ENCODE results near the gene CDRT15.
"Not testable (repeated sequence)": the region's sequence is repeated elsewhere in the genome, so short reads cannot be mapped to it uniquely, and the experiment has no call there.

CDRT15 gene
- 0 to 0.33 (median 0) reads per million in 17 experiments for total RNA-seq

GRCh38 chr17:14236762-14237161 lies at the start of gene CDRT15:
CDRT15 (minus strand) TSS chr17:14236862; CDS start chr17:14236833, 29 bp downstream.
- DNase-seq = not testable (repeated sequence)

- no peak for DNase-seq
Measured at GRCh38 chr17:14282726-14283125, 46.1 kb upstream of the CDRT15 start.

GRCh38 chr17:14281530-14281929 lies 44.9 kb upstream of the CDRT15 start:
- no peak for DNase-seq

- DNase-seq = no peak
Measured at GRCh38 chr17:14276535-14277250, 40.0 kb upstream of the CDRT15 start.

- no peak for DNase-seq
Measured at GRCh38 chr17:14270508-14270907, 33.8 kb upstream of the CDRT15 start.

- DNase-seq = no peak
Measured at GRCh38 chr17:14269473-14269872, 32.8 kb upstream of the CDRT15 start.

- DNase-seq = peak in 1 of 4 experiments; percentile 6
Measured at GRCh38 chr17:14268264-14268663, 31.6 kb upstream of the CDRT15 start.

GRCh38 chr17:14261406-14261805 lies 24.7 kb upstream of the CDRT15 start:
- no peak for DNase-seq

- no peak for DNase-seq
Measured at GRCh38 chr17:14245629-14246028, 9.0 kb upstream of the CDRT15 start.

- no peak for DNase-seq
Measured at GRCh38 chr17:14245002-14245401, 8.3 kb upstream of the CDRT15 start.

- not testable (repeated sequence) for DNase-seq
Measured at GRCh38 chr17:14239271-14239670, 2.6 kb upstream of the CDRT15 start.

GRCh38 chr17:14236032-14236431 lies 630 bp downstream of the CDRT15 start:
- DNase-seq = not testable (repeated sequence)

GRCh38 chr17:14235047-14235446 lies 1.6 kb downstream of the CDRT15 start:
- not testable (repeated sequence) for DNase-seq

- DNase-seq = not testable (repeated sequence)
Measured at GRCh38 chr17:14231187-14231586, 5.5 kb downstream of the CDRT15 start.

GRCh38 chr17:14228903-14229302 lies 7.8 kb downstream of the CDRT15 start:
- DNase-seq = no peak

- no peak for DNase-seq
Measured at GRCh38 chr17:14227052-14227451, 9.6 kb downstream of the CDRT15 start.

- DNase-seq = no peak
Measured at GRCh38 chr17:14225254-14225980, 11.2 kb downstream of the CDRT15 start.

GRCh38 chr17:14222611-14223010 lies 14.1 kb downstream of the CDRT15 start:
- DNase-seq = no peak

GRCh38 chr17:14214271-14214670 lies 22.4 kb downstream of the CDRT15 start:
- peak; percentile 29 to 59 (median 52) for DNase-seq

- no peak for DNase-seq
Measured at GRCh38 chr17:14212401-14212800, 24.3 kb downstream of the CDRT15 start.

GRCh38 chr17:14211801-14212200 lies 24.9 kb downstream of the CDRT15 start:
- DNase-seq = peak; percentile 28 to 72 (median 46)

GRCh38 chr17:14211246-14211645 lies 25.4 kb downstream of the CDRT15 start:
- DNase-seq = no peak

- no peak for DNase-seq
Measured at GRCh38 chr17:14209215-14209614, 27.4 kb downstream of the CDRT15 start.

GRCh38 chr17:14207791-14208190 lies 28.9 kb downstream of the CDRT15 start:
- no peak for DNase-seq

All from suppressor macrophage (primary cell).